GM06990 (cell line): ENCODE measurements around the gene KCNJ6.

Source experiments
- DNase-seq: peaks from one replicate; pipeline ENCODE4 v3.0.0-alpha.2; 2011; ENCODE audit not compliant: insufficient read length; ENCODE audit errors: extremely low read depth
- H3K27me3 ChIP-seq: replicated peaks from 2 replicates; pipeline ENCODE4 v1.6.0; 2011; ENCODE audit warnings: low read length; ENCODE audit not compliant: control insufficient read depth, insufficient read depth
- H3K36me3 ChIP-seq: 2 replicates; pipeline ENCODE4 v1.5.1; 2011; ENCODE audit warnings: low read length; ENCODE audit not compliant: control insufficient read depth, insufficient read depth
- H3K4me3 ChIP-seq: replicated peaks from 2 replicates; pipeline ENCODE4 v1.5.1; 2011; ENCODE audit warnings: low read depth, mild to moderate bottlenecking, control low read depth, low read length
- CTCF ChIP-seq: IDR thresholded peaks from 2 replicates; pipeline ENCODE4 v1.5.1; 2011; ENCODE audit warnings: low read length, control low read depth, mild to moderate bottlenecking, inconsistent platforms; ENCODE audit not compliant: insufficient read depth, poor library complexity, severe bottlenecking

Gene KCNJ6

GRCh38 chr21:37855271-37855646, 61.0 kb downstream of the KCNJ6 start:
- Histone ChIP-seq H3K36me3 (no peaks in the 10 kb centered on the region), H3K27me3 (no peaks in the 10 kb centered on the region), H3K4me3 (no peak overlapping the region)
- no peak for DNase-seq
- no peak for TF ChIP-seq CTCF

DNA sequence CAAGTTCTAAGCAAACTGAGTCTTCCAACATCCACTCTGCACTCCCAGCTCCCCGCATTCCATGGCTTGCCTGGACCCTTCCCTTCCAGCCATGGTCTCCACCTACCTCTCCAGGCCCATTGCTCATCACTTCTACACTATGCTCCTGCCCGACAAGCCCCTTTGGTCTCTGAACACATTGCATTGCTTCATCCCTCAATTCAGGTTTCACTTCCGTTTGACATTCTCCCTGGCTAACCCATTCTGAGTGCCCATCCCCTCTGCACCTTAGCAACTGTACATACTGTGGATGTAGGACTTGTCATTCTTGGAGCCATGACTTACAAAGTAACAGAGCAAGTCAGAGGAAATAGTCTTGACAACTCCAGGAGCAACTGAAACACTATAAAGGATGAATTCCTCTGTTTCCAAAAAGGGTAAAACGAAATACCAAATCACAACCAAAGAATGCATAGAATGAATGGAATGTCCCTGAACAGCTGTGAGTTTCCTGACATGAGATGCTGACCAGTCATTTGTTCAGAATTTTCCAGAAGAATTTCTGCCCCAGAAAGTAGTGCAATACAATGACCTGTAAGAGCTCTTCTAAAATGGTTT, 66.7 kb downstream of the KCNJ6 start:
- Histone ChIP-seq H3K36me3 (no peaks in the 10 kb centered on the region), H3K4me3 (no peak overlapping the region), H3K27me3 (no peaks in the 10 kb centered on the region)
- no peak for DNase-seq
- TF ChIP-seq CTCF: no peak

DNA sequence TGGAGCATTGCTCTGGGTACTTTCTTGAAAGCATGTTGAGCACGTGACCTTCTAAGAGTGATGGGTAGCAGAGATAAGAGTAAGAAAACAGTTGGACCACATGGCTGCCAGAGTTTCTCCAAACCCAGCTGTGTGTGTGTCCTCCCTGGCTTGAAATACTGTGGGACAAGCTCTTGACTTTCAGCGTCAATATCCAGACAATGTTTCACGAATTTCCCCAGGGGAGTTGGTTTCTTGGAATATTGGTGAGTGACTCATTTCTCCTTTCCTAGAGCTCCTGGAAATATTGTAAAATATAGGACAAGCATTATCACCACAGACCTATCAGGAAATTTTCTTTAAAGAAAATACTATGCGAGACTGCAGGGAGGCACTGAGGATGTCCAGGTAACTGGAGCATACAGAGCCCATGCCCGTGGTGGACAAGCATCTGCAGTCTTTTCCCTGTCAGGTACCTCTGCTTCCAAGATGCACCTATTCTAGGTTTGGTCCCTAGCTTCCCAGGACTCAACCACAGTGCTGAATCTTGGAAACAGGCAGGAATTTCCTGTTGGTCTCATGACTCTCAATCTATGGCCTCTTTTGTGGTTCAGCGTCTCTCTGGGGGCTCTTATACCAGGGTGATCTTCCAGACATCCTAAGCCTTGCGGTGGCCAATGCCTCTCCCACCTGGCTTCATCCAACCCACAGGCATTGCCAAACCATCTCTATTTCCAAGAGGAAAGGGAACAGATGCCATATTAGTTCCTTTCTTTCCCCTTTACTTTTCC, 67.4 kb downstream of the KCNJ6 start:
- TF ChIP-seq CTCF: no peak
- H3K4me3 ChIP-seq: no peak overlapping the region
- H3K36me3 ChIP-seq: no peaks in the 10 kb centered on the region
- DNase-seq: no peak
- no peaks in the 10 kb centered on the region for H3K27me3 ChIP-seq

GRCh38 chr21:37845535-37845934, 70.7 kb downstream of the KCNJ6 start:
- no peak for DNase-seq
- no peaks in the 10 kb centered on the region for H3K36me3 ChIP-seq
- H3K27me3 ChIP-seq: no peaks in the 10 kb centered on the region
- H3K4me3 ChIP-seq: no peak overlapping the region
- no peak for TF ChIP-seq CTCF

- no peak overlapping the region for H3K4me3 ChIP-seq
- H3K36me3 ChIP-seq: no peaks in the 10 kb centered on the region
- no peaks in the 10 kb centered on the region for H3K27me3 ChIP-seq
- no peak for DNase-seq
- no peak for TF ChIP-seq CTCF
Measured at GRCh38 chr21:37843191-37843590, 73.1 kb downstream of the KCNJ6 start.
